Activated CD4-positive, alpha-beta T cell treated with anti-CD3 and anti-CD28 coated beads, Interleukin-2, amount 50 U/mL, for 16 hours (primary cell): ENCODE measurements around the gene ANKS3.
"Not testable (repeated sequence)": the region's sequence is repeated elsewhere in the genome, so short reads cannot be mapped to it uniquely, and the experiment has no call there.

Experiments
- DNase-seq: peaks from one replicate; pipeline ENCODE4 v3.0.0-alpha.2; 2020

Gene ANKS3

GRCh38 chr16:4752351-4753100, 18.5 kb upstream of the ANKS3 start:
- DNase-seq, result no peak

- DNase-seq, result no peak
These were observed 16.8 kb upstream of the ANKS3 start for GRCh38 chr16:4750896-4751295.

GRCh38 chr16:4749700-4750257, 15.7 kb upstream of the ANKS3 start:
- no peak for DNase-seq

GRCh38 chr16:4748682-4749411, 14.8 kb upstream of the ANKS3 start:
- DNase-seq, result no peak

GRCh38 chr16:4747906-4748681, 14.0 kb upstream of the ANKS3 start:
- DNase-seq, result no peak

- DNase-seq, result no peak
These were observed 13.0 kb upstream of the ANKS3 start for GRCh38 chr16:4746991-4747574.

- DNase-seq, result no peak
These were observed 12.1 kb upstream of the ANKS3 start for GRCh38 chr16:4746215-4746614.

GRCh38 chr16:4745274-4745569, 11.2 kb upstream of the ANKS3 start:
- DNase-seq, result no peak

GRCh38 chr16:4744555-4745273, 10.6 kb upstream of the ANKS3 start:
- no peak for DNase-seq

- no peak for DNase-seq
These were observed 9.3 kb upstream of the ANKS3 start for GRCh38 chr16:4743226-4743878.

GRCh38 chr16:4738370-4738769, 4.3 kb upstream of the ANKS3 start:
- DNase-seq, result not testable (repeated sequence)

GRCh38 chr16:4737545-4737944, 3.5 kb upstream of the ANKS3 start:
- no peak for DNase-seq

GRCh38 chr16:4736546-4736945, 2.5 kb upstream of the ANKS3 start:
- DNase-seq, result no peak

GRCh38 chr16:4734730-4735535, 862 bp upstream of the ANKS3 start:
- DNase-seq, result peak; percentile 94

GRCh38 chr16:4733747-4734062, 366 bp downstream of the ANKS3 start:
- peak; percentile 6 for DNase-seq

- no peak for DNase-seq
These were observed 794 bp downstream of the ANKS3 start for GRCh38 chr16:4733211-4733742.

GRCh38 chr16:4729876-4730275, 4.2 kb downstream of the ANKS3 start:
- no peak for DNase-seq

GRCh38 chr16:4728676-4729075, 5.4 kb downstream of the ANKS3 start:
- DNase-seq, result no peak

GRCh38 chr16:4726616-4727015, 7.5 kb downstream of the ANKS3 start:
- no peak for DNase-seq

GRCh38 chr16:4724661-4725270, 9.3 kb downstream of the ANKS3 start:
- no peak for DNase-seq
